Activated CD8-positive, alpha-beta T cell treated with anti-CD3 and anti-CD28 coated beads, Interleukin-2, amount 10 ng/mL, durations not matched to agents 7 days and 5 days (primary cell): ENCODE results near the gene NDUFA5. TPM values are rescaled to one million over a fixed set of nuclear protein-coding genes. Genes with fewer than 3 reads are reported as not detected.
A peak's percentile ranks its signal among the peaks of the same experiment; 100 is the strongest.
"Not testable (repeated sequence)": the region's sequence is repeated elsewhere in the genome, so short reads cannot be mapped to it uniquely, and the experiment has no call there.

Experiments used
- ATAC-seq: fragments of 150-1000 bp; cut with Tn5 transposase; one replicate; pipeline ENCODE4 v1.10.0; 2021; ENCODE audit warnings: moderate library complexity
- CTCF ChIA-PET: fragments of 350-600 bp; sonication (Branson Sonifier 250); formaldehyde crosslinking; loops from one replicate; lab custom pipeline; 2021; ENCODE audit warnings: antibody characterized with exemption; lab: Charles Lee
- POLR2A ChIA-PET: fragments of 350-600 bp; sonication (Branson Sonifier 250); formaldehyde crosslinking; loops from one replicate; lab custom pipeline; 2021; ENCODE audit warnings: antibody characterized with exemption; lab: Charles Lee
- DNase-seq: peaks from one replicate; pipeline ENCODE4 v3.0.0-alpha.2; 2020
- H3K27ac Mint-ChIP-seq: one replicate; pipeline ENCODE4 v1.8.0; 2021; ENCODE audit warnings: mild to moderate bottlenecking, mixed read lengths
- H3K27me3 Mint-ChIP-seq: one replicate; pipeline ENCODE4 v1.8.0; 2021; ENCODE audit warnings: low read depth, mixed read lengths
- H3K36me3 Mint-ChIP-seq: one replicate; pipeline ENCODE4 v1.8.0; 2021; ENCODE audit warnings: low read depth, mixed read lengths
- H3K4me1 Mint-ChIP-seq: one replicate; pipeline ENCODE4 v1.8.0; 2021; ENCODE audit warnings: low read depth, mixed read lengths
- H3K4me3 Mint-ChIP-seq: one replicate; pipeline ENCODE4 v1.8.0; 2021; ENCODE audit warnings: mild to moderate bottlenecking, mixed read lengths
- H3K9me3 Mint-ChIP-seq: one replicate; pipeline ENCODE4 v1.8.0; 2022; ENCODE audit warnings: mixed read lengths; ENCODE audit not compliant: insufficient read depth
- total RNA-seq, 2 experiments: library from RNA; stranded (reverse); gene quantifications; one replicate each; pipeline ENCODE4 v1.2.3, GENCODE V29; 2021

The NDUFA5 gene
- total RNA-seq, 2 experiments from 2014 or later, result 50.2 to 50.9 TPM

GRCh38 chr7:123533553-123533917 lies 24.1 kb downstream of the NDUFA5 start:
- peak overlapping the region; percentile 7 for H3K4me3 Mint-ChIP-seq
- H3K36me3 Mint-ChIP-seq, result no peaks in the 10 kb centered on the region
- ChIA-PET CTCF (no interaction called here), POLR2A (interaction anchor here (0.8 kb wide), 1 partner anchor 25 kb away, joined by 3 read pairs; the partner anchor contains the start of gene NDUFA5)
- DNase-seq (no peak), ATAC-seq (no peak)
- peaks cover 16% of the 10 kb centered on the region for H3K4me1 Mint-ChIP-seq
- peaks cover 18% of the 10 kb centered on the region for H3K27me3 Mint-ChIP-seq
- no peaks in the 10 kb centered on the region for H3K9me3 Mint-ChIP-seq
- no peak overlapping the region for H3K27ac Mint-ChIP-seq

- Mint-ChIP-seq H3K4me1 (peaks cover 16% of the 10 kb centered on the region), H3K27me3 (peaks cover 18% of the 10 kb centered on the region), H3K4me3 (peak overlapping the region; percentile 30)
- CTCF ChIA-PET, POLR2A ChIA-PET, H3K9me3 Mint-ChIP-seq, H3K27ac Mint-ChIP-seq, H3K36me3 Mint-ChIP-seq: not testable (repeated sequence)
- DNase-seq (peak; percentile 56), ATAC-seq (peak; percentile 45)
Observed at GRCh38 chr7:123532788-123533552, 24.6 kb downstream of the NDUFA5 start.

- peaks cover 16% of the 10 kb centered on the region for H3K4me1 Mint-ChIP-seq
- peak; percentile 7 for ATAC-seq
- H3K4me3 Mint-ChIP-seq, result peak overlapping the region; percentile 50
- DNase-seq, H3K36me3 Mint-ChIP-seq, H3K27ac Mint-ChIP-seq, CTCF ChIA-PET, H3K9me3 Mint-ChIP-seq, POLR2A ChIA-PET: not testable (repeated sequence)
- peaks cover 18% of the 10 kb centered on the region for H3K27me3 Mint-ChIP-seq
Observed at GRCh38 chr7:123532343-123532742, 25.3 kb downstream of the NDUFA5 start.

- POLR2A ChIA-PET, H3K27ac Mint-ChIP-seq, H3K36me3 Mint-ChIP-seq, ATAC-seq, H3K9me3 Mint-ChIP-seq, H3K4me3 Mint-ChIP-seq, DNase-seq: not testable (repeated sequence)
- Mint-ChIP-seq H3K27me3 (peaks cover 18% of the 10 kb centered on the region), H3K4me1 (peaks cover 14% of the 10 kb centered on the region)
- CTCF ChIA-PET, result interaction anchor here (1.2 kb wide), 1 partner anchor 36 kb away, joined by 3 read pairs; no protein-coding TSS in a partner anchor
Observed at GRCh38 chr7:123530035-123530591, 27.5 kb downstream of the NDUFA5 start.

- CTCF ChIA-PET, result no interaction called here
- H3K27me3 Mint-ChIP-seq, result peaks cover 9% of the 10 kb centered on the region
- peaks cover 6% of the 10 kb centered on the region for H3K4me1 Mint-ChIP-seq
Observed at GRCh38 chr7:123528265-123528664, 29.4 kb downstream of the NDUFA5 start.

GRCh38 chr7:123527712-123528225 lies 29.8 kb downstream of the NDUFA5 start:
- H3K4me1 Mint-ChIP-seq, ATAC-seq, H3K4me3 Mint-ChIP-seq, DNase-seq, H3K9me3 Mint-ChIP-seq, POLR2A ChIA-PET, H3K27me3 Mint-ChIP-seq, CTCF ChIA-PET, H3K27ac Mint-ChIP-seq, H3K36me3 Mint-ChIP-seq: not testable (repeated sequence)

More at GRCh38 chr7:123528265-123528664, 29.4 kb downstream of the NDUFA5 start:
- DNase-seq, result no peak
- H3K27ac Mint-ChIP-seq, result no peak overlapping the region
- ATAC-seq, result no peak
- H3K9me3 Mint-ChIP-seq, result no peaks in the 10 kb centered on the region
- no peaks in the 10 kb centered on the region for H3K36me3 Mint-ChIP-seq
- no peak overlapping the region for H3K4me3 Mint-ChIP-seq
- POLR2A ChIA-PET, result no interaction called here

- H3K9me3 Mint-ChIP-seq, POLR2A ChIA-PET, H3K27me3 Mint-ChIP-seq, H3K36me3 Mint-ChIP-seq, H3K27ac Mint-ChIP-seq, H3K4me3 Mint-ChIP-seq, DNase-seq, CTCF ChIA-PET, H3K4me1 Mint-ChIP-seq, ATAC-seq: not testable (repeated sequence)
Observed at GRCh38 chr7:123526533-123526932, 31.1 kb downstream of the NDUFA5 start.

GRCh38 chr7:123522066-123522465 lies 35.6 kb downstream of the NDUFA5 start:
- Mint-ChIP-seq H3K4me3 (no peak overlapping the region), H3K36me3 (no peaks in the 10 kb centered on the region), H3K9me3 (no peaks in the 10 kb centered on the region), H3K27ac (no peak overlapping the region), H3K4me1 (no peaks in the 10 kb centered on the region), H3K27me3 (peaks cover 7% of the 10 kb centered on the region)
- CTCF ChIA-PET, result interaction anchor here (0.5 to 1.3 kb wide), 2 partner anchors 28 to 456 kb away, joined by 3 to 4 read pairs; no protein-coding TSS in a partner anchor
- DNase-seq (no peak), ATAC-seq (no peak)
- POLR2A ChIA-PET, result no interaction called here

GRCh38 chr7:123505221-123505620 lies 52.4 kb downstream of the NDUFA5 start:
- peaks cover 6% of the 10 kb centered on the region for H3K27me3 Mint-ChIP-seq
- no peaks in the 10 kb centered on the region for H3K4me1 Mint-ChIP-seq
- no peak overlapping the region for H3K27ac Mint-ChIP-seq
- POLR2A ChIA-PET, result no interaction called here
- CTCF ChIA-PET, result no interaction called here
- H3K4me3 Mint-ChIP-seq, result no peak overlapping the region
- no peaks in the 10 kb centered on the region for H3K9me3 Mint-ChIP-seq
- DNase-seq (no peak), ATAC-seq (no peak)
- H3K36me3 Mint-ChIP-seq, result no peaks in the 10 kb centered on the region

GRCh38 chr7:123502201-123502600 lies 55.4 kb downstream of the NDUFA5 start:
- DNase-seq (no peak), ATAC-seq (no peak)
- no peaks in the 10 kb centered on the region for H3K4me1 Mint-ChIP-seq
- H3K27ac Mint-ChIP-seq, result no peak overlapping the region
- ChIA-PET CTCF (no interaction called here), POLR2A (no interaction called here)
- H3K36me3 Mint-ChIP-seq, result no peaks in the 10 kb centered on the region
- H3K4me3 Mint-ChIP-seq, result no peak overlapping the region
- no peaks in the 10 kb centered on the region for H3K9me3 Mint-ChIP-seq
- H3K27me3 Mint-ChIP-seq, result peaks cover 8% of the 10 kb centered on the region

GRCh38 chr7:123500878-123501489 lies 56.6 kb downstream of the NDUFA5 start:
- ChIA-PET POLR2A (no interaction called here), CTCF (no interaction called here)
- Mint-ChIP-seq H3K4me1 (no peaks in the 10 kb centered on the region), H3K9me3 (no peaks in the 10 kb centered on the region), H3K36me3 (no peaks in the 10 kb centered on the region), H3K27ac (no peak overlapping the region), H3K27me3 (peaks cover 8% of the 10 kb centered on the region), H3K4me3 (no peak overlapping the region)
- no peak for ATAC-seq
- DNase-seq, result no peak
